HG03442 (cell line): ENCODE measurements around the gene FAM98C.
"Not testable (repeated sequence)": the region's sequence is repeated elsewhere in the genome, so short reads cannot be mapped to it uniquely, and the experiment has no call there.

ENCODE experiments used
- ATAC-seq: cut with Tn5 transposase; IDR thresholded peaks from one replicate; pipeline ENCODE4 v1.9.1; 2021; ENCODE audit warnings: mild to moderate bottlenecking, moderate library complexity; ENCODE audit not compliant: unreplicated experiment

The FAM98C gene

DNA sequence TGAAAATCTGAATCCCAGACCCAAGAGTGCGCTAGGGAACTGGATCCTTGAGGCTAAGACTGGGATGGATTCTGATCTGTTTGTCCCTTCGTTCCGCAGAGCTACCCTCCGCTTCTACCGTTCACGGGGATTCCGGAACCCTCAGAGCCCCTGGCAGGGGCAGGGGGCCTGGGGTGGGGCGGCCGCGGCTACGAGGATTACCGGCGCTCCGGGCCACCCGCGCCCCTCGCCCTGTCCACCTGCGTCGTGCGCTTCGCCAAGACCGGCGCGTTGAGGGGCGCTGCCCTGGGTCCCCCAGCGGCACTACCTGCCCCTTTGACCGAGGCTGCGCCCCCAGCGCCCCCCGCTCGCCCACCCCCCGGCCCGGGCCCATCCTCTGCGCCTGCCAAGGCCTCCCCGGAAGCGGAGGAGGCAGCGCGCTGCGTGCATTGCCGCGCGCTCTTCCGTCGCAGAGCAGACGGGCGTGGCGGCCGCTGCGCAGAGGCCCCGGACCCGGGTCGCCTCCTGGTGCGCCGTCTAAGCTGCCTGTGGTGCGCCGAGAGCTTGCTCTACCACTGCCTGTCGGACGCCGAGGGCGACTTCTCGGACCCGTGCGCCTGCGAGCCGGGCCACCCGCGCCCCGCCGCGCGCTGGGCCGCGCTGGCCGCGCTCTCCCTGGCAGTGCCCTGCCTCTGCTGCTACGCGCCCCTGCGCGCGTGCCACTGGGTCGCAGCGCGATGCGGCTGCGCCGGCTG lies 7.3 kb upstream of the FAM98C start:
- ATAC-seq: no peak

DNA sequence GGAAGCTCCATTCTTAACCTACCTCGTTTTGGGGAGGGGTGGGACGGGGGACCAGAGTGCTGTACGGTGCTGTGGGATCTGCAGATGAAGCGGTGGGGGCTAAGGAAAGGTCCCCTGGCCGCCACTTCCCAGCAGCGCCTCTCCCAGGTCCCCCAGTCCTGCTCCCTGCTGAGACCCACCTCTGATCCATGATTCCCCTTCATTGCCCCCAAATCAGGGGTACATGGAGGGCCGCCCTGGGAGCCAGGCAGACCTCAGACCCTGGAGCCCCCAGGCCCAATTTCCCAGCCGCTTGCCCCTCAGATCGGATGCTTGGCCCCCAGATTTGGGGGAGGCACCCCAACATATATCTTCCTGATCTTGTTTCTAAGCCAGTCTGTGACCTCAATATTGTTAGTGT lies 3.8 kb upstream of the FAM98C start:
- ATAC-seq: no peak

DNA sequence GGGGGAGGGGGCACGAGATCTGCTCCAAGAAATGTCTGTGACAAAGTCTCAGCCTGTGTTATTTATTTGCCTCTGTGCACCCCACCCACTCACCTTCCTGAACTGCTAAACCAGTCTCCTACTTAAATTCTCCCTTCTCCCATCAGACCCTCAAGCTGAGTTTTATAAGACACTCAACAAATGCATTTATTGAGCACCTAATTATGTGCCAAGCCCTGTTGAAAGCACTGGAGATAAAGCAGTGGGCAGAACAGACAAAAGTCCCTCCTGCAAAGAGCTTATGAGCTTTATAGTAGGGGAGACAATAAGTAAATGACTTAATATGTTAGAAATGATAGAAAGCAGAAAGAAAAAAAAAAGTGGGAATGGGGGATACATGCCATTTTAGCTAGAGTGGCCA lies 3.4 kb upstream of the FAM98C start:
- ATAC-seq: no peak

DNA sequence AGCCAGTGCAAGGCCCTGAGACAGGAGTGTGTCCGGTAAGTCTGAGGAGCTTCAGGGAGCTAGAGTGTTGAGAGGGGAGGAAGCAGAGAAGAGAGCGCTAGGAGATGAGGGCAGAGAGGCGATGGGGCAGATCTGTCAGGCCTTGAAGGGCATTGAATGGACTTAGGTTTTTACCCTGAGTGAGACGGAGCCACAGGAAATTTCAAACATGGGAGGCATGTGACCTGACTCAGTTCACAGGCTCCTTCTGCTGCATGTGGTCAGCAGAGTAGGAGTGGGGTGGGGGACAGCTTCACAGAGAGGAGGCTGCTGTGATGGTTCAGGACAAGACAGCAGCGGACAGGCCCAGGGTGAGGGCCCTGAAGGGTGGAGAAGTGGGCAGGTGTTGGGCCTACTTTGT lies 2.5 kb upstream of the FAM98C start:
- no peak for ATAC-seq

DNA sequence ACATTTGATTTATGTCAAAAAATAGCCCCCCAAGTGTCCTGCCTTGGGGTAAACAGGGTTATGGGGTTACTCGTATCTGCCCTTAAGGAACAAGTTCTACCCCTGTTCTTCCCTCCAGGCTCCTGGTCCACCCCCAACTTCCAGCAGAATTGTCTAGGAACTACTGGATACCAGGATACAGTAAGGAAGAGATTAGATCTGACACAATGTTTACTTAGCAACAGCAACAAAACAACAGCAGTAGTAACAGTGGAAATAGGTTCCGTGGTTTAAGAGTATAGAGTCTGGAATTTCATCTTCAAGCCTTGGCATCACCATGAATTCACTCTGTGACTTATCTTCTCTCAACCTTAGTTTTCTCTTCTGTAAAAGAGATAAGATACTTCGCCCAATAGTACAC lies 1.7 kb upstream of the FAM98C start:
- no peak for ATAC-seq

DNA sequence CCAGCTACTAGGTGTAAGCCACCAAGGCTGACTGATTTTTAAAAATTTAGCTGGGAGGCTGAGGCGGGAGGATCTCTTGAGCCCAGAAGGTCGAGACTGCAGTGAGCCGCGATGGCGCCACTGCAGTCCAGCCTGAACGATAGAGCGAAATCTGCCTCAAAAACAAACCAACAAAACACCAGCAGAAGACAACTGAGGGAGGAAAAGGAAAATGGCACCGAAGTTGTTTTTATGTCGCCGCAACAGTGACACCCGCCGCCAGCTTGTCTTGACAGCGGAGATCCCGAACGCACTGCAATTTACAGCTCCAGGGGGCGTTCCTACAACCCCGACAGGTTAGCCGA lies 298 bp upstream of the FAM98C start:
- no peak for ATAC-seq

DNA sequence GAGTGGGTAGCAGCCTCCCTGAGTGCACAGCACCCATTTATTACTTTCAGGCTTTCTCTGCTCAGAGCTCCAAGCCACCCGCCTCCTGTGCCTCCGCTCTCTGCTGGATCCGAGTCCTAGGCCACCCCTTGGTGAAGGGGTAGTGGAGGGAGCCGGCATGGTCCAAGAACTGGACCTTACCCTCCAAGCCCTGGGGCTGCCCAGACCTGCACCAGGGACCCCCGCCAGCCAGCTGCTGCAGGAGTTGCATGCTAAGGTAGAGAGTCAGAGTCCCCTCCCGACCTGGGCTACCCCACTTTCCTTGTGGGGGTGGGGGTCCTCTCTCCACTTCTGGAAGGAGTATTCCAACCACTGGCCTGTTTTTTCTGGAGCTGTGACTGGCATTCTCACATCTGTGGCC lies 2.0 kb downstream of the FAM98C start:
- no peak for ATAC-seq

DNA sequence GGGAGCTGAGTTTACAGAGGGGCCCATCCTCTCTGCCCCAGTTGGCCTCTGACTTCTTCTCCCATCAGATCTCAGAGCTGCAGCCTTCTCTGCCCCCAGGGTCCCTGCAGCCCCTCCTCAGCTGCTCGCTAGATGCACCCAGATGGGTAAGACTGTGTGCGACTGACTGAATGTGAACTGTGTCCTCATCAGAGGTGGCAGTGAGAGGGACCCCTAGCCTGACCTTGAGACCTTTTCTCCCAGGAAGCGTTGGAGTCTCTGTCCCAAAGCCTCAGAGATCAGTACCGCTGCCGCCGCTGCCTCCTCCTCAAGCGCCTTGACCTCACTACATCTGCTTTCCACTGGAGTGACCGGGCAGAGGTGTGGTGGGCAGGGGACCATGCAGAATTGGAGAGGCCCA lies 2.4 kb downstream of the FAM98C start:
- ATAC-seq: no peak

DNA sequence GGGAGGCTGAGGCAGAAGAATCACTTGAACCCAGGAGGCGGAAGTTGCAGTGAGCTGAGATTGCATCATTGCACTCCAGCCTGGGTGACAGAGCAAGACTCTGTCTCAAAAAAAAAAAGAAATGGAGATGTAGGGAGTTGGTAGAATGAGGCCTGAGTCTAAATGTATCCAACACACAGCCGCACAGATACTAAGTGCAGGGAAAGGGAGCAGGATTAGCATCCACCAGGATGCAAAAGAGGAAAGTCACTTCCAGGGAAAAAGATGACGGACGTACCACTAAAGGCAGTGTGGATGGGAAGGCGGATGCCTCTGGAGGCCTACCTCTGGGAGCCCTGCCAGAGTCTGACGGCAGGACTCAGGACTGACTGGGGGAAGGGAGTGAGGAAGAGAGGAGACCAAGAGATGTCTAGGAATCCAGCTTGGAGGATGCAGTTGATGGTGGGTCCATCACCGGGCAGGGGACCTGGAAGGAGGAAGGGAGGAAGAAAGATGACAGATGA lies 6.8 kb downstream of the FAM98C start:
- ATAC-seq: no peak

DNA sequence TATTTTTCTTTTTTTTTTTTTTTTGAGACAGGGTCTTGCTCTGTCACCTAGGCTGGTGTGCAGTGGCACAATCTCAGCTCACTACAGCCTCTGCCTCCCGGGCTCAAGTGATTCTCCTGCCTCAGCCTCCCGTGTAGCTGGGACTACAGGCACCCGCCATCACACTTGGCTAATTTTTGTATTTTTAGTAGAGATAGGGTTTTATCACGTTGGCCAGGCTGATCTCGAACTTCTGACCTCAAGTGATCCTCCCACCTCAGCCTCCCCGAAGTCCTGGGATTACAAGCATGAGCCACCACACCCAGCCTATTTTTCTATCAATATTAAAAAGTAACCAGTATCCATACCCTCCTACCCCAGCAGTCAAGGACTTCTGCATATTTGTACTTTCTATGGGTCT lies 7.5 kb downstream of the FAM98C start:
- not testable (repeated sequence) for ATAC-seq

DNA sequence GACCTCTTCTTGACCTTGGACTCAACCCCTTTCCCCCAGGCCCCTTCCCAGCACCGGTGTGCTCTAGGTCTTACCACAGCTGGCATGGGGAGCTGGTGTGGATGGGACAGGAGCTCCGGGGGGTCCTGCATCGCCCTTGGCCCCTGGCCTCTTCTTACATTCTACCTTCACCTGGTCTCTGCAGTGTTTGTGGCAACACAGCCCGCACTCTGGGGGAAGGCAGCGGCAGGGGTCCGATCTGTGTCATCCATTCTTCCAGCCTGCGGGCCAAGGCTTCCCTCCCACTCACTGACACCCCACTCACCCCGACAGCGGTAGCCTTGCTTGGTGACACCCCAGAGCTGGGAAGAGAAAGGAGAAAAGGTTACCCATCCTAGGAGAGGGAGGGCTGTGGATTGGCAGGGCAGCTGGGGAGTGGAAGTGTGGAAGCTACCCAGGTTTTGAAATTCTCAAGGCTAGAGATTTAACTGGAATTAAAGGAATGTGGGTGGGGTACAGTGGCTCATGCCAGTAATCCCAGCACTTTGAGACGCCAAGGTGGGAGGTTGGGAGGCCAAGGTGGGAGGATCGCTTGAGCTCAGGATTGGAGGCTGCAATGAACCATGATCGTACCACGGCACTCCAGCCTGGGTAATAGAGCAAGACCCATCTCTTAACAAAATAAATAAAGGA lies 8.3 kb downstream of the FAM98C start:
- ATAC-seq: no peak

DNA sequence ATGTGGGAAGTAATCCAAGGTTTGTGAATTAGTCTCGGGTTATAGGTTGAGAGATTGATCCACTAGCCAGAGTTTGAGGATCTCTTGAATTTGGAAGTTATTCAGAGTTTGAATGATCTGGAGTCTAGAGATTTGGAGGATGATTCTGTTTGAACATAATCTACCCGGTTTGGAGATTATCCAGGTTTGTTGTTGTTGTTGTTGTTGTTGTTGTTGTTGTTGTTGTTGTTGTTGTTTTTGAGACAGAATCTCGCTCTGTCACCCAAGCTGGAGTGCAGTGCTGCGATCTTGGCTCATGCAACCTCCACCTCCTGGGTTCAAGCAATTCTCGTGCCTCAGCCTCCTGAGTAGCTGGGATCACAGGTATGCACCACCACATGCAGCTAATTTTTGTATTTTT lies 9.0 kb downstream of the FAM98C start:
- ATAC-seq: not testable (repeated sequence)

DNA sequence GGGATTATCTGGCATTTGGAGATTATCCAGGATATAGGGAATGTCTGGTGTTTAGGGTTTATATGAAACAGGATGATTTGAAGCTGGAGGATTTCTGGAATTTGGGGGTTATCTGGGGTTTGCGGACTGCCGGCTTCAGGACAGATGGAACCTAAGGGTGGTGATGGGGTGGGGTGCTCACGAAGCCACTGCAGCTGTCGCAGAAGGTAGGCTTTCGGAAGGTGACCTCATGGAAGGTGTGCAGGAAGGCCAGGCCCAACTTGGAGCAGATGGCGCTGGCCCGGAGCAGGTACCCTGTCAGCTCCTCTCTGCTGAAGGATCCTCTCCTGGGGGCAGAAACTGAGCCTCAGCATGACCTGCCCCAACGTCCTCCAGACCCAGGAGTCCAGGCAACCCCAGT lies 9.6 kb downstream of the FAM98C start:
- no peak for ATAC-seq

DNA sequence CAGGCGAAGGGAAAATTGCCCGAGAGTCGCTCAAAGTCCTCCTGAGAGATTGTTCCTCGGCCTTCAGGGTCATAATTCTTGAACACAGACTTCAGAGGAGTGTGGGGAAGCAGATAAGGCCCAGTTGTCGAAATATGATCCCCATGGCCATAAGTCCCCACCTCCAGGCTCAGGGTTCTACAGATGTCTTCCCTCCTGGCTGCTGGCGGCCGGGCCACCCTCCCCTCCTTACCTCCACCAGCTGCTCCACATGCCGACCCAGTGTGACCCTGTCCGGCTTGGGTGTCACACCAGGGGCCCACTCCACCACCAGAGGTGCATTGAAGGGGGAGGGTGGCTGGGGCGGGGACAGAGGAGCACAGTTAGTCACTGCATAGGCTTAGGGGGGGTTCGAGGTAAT lies 10.1 kb downstream of the FAM98C start:
- ATAC-seq: no peak

DNA sequence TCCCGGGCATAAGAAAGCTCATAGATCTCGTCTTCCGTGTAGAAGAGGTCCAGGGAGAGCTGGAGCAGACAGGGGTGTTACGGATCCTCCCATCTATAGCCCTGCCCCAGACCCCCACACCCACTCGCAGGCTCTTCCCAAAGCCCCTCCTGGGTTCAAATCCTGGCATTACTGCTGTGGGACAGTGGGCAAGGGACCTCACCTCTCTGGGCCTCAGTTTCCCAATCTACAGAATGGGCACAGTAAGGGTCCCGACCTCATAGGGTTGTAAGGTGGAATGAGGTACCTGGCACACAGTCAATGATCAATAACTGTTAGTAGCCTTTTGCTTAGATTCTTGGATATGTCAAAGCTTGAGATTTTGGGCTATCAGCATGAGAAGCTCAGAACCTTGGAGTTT lies 10.5 kb downstream of the FAM98C start:
- no peak for ATAC-seq

DNA sequence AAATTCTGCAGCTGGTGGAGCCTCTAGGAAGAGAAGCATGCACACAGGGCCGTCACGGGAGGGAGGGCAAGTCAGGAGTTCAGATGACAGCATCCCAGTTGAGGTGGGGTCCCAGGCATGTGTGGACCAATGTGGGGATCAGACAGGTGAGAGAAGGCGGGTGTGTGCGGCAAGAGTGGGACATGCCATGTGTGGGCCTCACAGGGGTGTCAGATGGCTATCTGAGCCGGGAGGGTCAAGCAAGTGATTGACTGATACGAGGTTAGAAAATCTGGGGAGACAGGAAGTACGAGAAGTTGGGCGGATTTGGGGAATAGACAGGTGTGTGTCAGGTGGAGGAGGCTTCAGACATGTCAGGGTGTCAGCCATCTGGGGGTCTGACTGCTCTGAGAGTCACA lies 14.3 kb downstream of the FAM98C start:
- ATAC-seq: no peak

DNA sequence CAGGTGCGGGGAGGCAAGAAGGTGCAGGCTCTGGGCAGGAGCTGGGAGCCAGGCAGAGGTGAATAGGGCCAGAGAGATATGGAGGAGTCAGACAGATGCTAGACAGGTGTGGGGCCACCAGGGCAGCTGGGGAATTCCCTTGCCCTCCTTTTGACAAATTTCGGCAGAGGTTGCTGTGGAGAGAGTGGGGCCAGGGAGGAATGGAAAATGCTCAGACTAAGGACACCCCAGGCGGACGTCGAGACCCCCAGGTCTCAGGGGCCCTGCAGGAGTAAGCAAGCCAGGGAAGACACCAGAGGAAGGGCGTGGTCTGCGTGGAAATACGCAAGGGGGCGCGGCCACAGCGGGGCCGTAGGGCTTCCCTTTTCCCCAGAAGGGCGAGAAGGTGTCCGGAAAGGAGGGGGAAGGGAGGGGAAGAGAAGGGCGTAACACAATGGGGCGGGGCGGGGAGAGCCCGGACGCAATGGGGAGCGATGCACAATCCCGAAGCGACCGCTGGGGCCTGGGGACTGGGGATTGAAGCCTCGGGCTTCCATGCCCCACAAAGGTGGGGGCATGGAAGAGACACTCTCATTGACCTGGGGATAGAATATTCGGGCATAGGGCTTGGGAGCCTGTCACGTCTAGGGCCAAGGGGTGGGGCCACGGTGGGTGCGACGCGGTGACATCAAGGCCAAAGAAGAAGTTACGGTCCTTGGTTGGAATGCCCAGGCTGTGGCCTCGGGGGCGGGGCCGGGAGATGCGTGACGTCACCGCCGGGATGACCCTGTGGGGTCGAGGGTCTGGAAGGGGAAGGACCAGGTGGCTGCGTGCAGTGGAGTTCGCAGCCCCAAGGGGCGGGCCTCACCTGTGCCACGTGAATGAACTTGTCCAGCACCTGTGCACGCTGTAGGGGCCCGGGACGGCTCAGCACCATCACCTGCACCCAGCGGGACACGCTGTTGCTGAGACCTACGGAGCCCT lies 14.9 kb downstream of the FAM98C start:
- no peak for ATAC-seq

DNA sequence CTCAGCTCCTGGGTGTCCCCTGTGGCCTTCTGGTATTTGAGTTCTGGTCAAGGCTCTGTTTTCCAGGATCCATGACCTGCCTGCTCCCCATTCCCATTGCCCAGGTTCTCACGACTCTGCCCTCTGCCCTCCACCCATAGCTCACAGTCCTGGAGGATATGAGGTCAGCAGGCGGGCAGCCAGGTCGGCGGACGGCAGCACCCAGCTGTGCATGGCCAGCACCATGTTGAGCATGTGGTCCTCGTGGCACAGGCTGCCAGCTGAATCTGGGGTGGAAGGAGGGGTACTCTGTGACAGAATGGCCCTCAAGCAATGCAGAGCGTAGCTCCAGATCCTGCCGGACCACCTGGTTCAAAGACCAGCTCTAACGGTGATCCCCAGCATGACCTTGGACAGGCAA lies 18.0 kb downstream of the FAM98C start:
- ATAC-seq: no peak

DNA sequence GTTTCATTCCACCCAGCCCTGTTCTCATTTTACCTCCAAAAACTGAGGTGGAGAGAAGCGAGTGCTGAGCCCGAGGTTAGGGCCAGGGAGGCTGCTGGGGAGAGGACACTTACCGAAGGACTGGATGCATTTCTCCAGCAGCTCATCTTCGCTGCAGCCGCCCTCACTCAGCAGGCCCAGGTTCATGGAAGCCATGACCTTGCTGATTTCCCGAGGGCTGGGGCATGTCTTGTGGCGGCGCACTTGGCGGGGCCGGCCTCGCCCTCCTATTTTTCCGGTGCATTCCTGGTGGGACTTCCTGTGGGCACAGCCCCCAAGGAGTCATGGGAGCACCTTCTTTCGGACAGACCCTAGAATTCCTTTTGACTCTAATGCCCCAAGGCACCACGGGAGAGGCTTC lies 19.0 kb downstream of the FAM98C start:
- ATAC-seq: no peak

DNA sequence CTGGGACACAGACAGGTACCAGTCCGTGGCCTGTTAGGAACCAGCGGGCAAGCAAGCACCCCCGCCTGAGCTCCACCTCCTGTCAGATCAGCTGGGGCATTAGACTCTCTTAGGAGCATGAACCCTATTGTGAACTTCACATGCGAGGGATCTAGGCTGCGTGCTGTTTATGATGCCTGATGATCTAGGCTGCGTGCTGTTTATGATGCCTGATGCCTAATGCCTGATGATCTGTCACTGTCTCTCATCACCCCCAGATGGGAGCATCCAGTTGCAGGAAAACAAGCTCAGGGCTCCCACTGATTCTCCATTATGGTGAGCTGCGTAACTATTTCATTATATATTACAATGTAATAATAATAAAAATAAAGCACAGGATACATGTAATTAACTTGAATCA lies 19.5 kb downstream of the FAM98C start:
- no peak for ATAC-seq

DNA sequence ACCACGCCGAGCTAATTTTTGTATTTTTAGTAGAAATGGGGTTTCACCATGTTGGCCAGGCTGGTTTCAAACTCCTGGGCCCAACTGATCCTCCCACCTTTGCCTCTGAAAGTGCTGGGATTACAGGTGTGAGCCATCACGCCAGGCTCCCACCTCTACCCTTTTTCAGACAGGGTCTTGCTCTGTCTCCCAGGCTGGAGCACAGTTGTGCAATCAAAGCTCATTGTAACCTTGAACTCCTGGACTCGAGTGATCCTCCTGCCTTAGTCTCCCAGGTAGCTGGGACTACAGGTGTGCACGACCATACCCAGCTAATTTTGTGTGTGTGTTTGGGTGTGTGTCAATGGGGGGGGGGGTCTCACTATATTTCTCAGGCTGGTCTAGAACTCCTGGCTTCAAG lies 21.4 kb downstream of the FAM98C start:
- ATAC-seq: no peak
